WI38 (cell line): ENCODE results near the gene UNC13C.

Experiments used
- H3K4me3 ChIP-seq: 2 replicates; pipeline ENCODE4 v1.5.1; 2011; ENCODE audit warnings: low read depth, mild to moderate bottlenecking, control low read depth, low read length
- TF ChIP-seq, protein P1 (sequence below): IDR thresholded peaks from 2 replicates; pipeline ENCODE4 v1.5.1; 2012; ENCODE audit warnings: low read depth, mild to moderate bottlenecking, control low read depth, low read length

UNC13C gene

DNA sequence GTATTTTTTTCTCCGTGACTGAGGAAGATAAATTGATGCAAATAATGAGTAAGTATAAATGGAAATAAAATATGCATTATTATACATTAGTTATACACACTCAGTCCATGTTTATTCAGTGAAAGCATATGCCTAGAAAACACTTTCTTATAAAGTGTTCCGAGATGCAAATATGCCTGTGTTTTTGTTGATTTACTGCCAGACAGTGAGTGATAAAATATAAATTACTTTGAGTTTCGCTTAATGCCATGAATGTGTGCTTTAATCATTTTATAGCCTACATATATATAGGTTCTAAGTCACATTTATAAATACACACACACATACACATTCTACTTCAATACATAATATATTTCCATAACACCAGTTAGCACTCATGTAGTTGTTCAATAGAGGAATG lies 569.2 kb downstream of the UNC13C start:
- TF ChIP-seq, protein P1, sequence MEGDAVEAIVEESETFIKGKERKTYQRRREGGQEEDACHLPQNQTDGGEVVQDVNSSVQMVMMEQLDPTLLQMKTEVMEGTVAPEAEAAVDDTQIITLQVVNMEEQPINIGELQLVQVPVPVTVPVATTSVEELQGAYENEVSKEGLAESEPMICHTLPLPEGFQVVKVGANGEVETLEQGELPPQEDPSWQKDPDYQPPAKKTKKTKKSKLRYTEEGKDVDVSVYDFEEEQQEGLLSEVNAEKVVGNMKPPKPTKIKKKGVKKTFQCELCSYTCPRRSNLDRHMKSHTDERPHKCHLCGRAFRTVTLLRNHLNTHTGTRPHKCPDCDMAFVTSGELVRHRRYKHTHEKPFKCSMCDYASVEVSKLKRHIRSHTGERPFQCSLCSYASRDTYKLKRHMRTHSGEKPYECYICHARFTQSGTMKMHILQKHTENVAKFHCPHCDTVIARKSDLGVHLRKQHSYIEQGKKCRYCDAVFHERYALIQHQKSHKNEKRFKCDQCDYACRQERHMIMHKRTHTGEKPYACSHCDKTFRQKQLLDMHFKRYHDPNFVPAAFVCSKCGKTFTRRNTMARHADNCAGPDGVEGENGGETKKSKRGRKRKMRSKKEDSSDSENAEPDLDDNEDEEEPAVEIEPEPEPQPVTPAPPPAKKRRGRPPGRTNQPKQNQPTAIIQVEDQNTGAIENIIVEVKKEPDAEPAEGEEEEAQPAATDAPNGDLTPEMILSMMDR: no peak

DNA sequence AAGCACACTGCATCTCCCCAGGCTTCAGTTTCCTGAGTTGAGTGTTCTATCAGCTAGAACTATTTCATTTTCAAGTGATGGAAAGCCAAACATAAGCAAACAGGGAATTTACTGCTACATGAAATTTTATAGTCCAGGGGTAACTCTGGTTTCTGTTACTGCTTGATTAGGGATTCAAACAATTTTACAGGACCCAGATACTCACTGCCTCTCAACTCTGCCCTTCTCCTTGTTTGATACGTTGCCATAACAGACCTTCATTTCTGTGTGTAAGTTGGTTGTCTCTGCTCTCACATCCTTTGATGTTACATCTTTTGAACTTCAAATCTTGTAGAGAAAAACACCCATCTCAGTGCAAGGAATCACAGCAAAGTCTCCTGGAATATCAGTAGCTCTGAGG lies 572.7 kb downstream of the UNC13C start:
- no peak overlapping the region for H3K4me3 ChIP-seq
- TF ChIP-seq, protein P1: no peak

More for the DNA sequence above, 569.2 kb downstream of the UNC13C start:
- no peak overlapping the region for H3K4me3 ChIP-seq

DNA sequence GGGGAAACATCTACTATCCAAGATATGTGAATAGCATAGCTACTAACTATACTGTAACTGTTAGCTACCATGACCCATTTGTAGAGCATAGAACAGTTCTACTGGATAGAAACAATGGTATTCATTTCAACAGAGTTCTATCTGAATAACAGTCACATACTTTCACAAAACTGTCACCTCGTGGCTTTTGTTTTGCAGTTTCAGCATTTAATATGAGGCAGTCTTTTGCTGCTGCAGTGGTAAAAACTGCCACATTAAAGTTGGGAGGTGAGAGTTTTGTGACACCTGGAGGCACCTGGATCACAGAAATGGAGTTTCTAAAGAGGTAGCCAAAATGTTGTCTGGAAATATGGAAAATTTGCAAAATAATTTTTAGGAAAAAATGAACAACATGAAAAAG lies 578.0 kb downstream of the UNC13C start:
- TF ChIP-seq, protein P1: no peak
- H3K4me3 ChIP-seq: no peak overlapping the region

DNA sequence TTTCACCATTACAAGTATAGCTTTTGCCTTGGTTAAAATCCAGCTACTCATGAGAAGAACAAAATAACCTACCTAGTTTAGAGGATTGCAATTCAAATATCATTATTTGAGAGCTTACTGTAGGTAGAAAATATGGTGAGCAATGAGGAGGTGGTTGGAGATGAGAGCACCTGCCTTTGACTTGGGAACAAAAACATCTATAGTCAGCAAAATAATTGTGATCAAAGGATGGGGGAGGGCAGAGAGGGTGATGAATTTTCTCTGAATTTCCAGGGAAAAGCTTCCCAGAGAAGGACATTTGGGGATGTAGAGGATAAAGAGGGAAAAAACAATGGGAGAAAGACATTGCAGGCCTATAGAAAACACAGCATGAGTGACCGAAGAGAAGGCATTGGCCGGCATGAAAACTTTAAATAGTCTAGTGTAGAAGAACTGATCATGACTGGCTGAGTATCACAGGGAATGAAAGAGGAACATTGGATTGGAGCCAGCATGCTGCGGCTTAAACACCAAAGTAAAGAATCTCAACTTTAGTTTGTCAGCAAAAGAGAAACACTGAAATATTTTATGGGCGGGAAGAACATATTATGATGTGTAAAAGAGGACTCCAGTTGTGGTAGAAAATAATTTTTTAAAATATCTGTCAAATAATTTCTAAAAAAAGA lies 581.3 kb downstream of the UNC13C start:
- TF ChIP-seq, protein P1: no peak
- no peak overlapping the region for H3K4me3 ChIP-seq

DNA sequence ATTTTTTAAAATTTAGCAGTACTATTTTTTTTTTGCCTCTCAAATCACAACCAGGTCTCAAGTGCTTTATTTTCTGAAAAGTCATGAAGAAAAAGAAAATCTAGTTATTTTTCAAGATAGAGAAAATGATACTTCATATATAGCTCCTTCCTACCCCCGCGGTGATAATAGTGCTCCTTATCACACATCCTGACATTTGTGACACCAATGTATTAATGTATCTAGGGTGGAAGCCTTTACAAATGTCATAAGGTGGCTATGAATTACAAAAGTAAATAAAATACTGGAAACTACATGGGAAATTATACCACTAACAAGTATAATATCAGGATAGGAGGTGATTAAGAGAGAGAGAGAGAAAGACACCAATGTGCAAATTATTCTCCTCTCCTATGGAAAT lies 582.2 kb downstream of the UNC13C start:
- TF ChIP-seq, protein P1: no peak
- H3K4me3 ChIP-seq: no peak overlapping the region

DNA sequence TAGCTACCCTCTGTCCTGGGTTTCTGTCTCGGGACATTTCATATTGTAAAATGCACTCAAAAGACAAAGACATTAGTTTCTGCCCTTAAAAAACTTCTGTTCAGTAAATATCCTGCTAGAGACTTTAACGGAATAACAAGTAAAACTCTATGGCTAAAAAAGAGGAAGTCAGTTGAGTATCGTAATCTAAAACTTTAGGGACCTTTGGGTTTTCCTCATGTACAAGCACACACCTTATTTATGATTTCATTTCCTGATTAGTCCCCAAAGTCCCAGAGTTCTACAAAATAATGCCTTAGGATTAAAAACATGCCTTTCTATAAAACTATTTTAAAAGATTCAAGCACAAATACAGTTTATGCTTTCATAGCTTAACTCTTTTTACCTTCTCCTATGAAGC lies 585.9 kb downstream of the UNC13C start:
- no peak overlapping the region for H3K4me3 ChIP-seq
- TF ChIP-seq, protein P1: no peak

DNA sequence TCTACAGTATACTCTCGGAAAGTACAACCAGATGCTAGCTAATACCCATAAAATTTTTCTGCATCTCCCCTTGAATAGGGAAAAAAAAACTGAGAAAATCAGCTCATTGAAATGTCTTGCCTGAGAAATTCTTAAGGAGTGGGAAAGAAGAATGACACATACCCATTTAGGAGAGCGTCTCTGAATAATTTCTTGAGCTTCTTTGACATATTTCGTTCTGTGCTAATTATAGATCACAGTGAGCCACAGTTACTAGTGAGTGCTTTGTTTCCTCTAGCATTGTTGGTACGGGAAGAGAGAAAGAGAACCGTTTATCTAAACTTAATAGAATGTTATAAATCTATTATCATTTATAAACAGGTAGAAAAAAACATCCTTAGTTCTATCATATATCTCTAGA lies 588.4 kb downstream of the UNC13C start:
- no peak overlapping the region for H3K4me3 ChIP-seq
- TF ChIP-seq, protein P1: no peak
